Karpas-422 (cell line): ENCODE results near the gene RALY. TPM values are rescaled to one million over a fixed set of nuclear protein-coding genes. Genes with fewer than 3 reads are reported as not detected.

Source experiments
- DNase-seq: peaks from one replicate; pipeline ENCODE4 v3.0.0-alpha.2; 2015
- H2AFZ ChIP-seq: fragments of 200-600 bp; sonication (generic); 2 replicates; pipeline ENCODE4 v1.6.1; 2014; ENCODE audit warnings: antibody characterized with exemption, low read length, mixed read lengths
- H3K27ac ChIP-seq: fragments of 200-600 bp; sonication (generic); 2 replicates; pipeline ENCODE4 v1.5.1; 2014; ENCODE audit warnings: mild to moderate bottlenecking, low read length, moderate library complexity
- H3K27me3 ChIP-seq: fragments of 200-600 bp; sonication (generic); 2 replicates; pipeline ENCODE4 v1.6.1; 2014; ENCODE audit warnings: low read length, mixed read lengths
- H3K36me3 ChIP-seq: fragments of 200-600 bp; sonication (generic); 2 replicates; pipeline ENCODE4 v1.6.1; 2014; ENCODE audit warnings: low read length, mixed read lengths; ENCODE audit not compliant: insufficient read depth
- H3K4me1 ChIP-seq: fragments of 200-600 bp; sonication (generic); 2 replicates; pipeline ENCODE4 v1.6.1; 2014; ENCODE audit warnings: mild to moderate bottlenecking, low read length, mixed read lengths
- H3K4me2 ChIP-seq: fragments of 200-600 bp; sonication (generic); 2 replicates; pipeline ENCODE4 v1.6.1; 2014; ENCODE audit warnings: low read length, low read depth, mild to moderate bottlenecking; ENCODE audit not compliant: poor library complexity, severe bottlenecking
- H3K4me3 ChIP-seq: fragments of 200-600 bp; sonication (generic); 2 replicates; pipeline ENCODE4 v1.5.1; 2014; ENCODE audit warnings: mild to moderate bottlenecking, antibody characterized with exemption, low read length, mixed read lengths
- H3K79me2 ChIP-seq: fragments of 200-600 bp; sonication (generic); 2 replicates; pipeline ENCODE4 v1.6.1; 2014; ENCODE audit warnings: mild to moderate bottlenecking, low read length, mixed read lengths
- H3K9ac ChIP-seq: fragments of 200-600 bp; sonication (generic); 2 replicates; pipeline ENCODE4 v1.6.0; 2014; ENCODE audit warnings: low read length
- H3K9me2 ChIP-seq: fragments of 200-600 bp; sonication (generic), shearing (Covaris generic); replicated peaks from 2 replicates; pipeline ENCODE4 v1.6.0; 2014; ENCODE audit warnings: mild to moderate bottlenecking, low read length, moderate library complexity; ENCODE audit not compliant: insufficient read depth
- H3K9me3 ChIP-seq: fragments of 300-700, 200-600 bp; sonication (generic); 2 replicates; pipeline ENCODE4 v1.6.1; 2014; ENCODE audit warnings: low read length, mixed read lengths
- H4K20me1 ChIP-seq: fragments of 200-600 bp; sonication (generic); 2 replicates; pipeline ENCODE4 v1.6.1; 2014; ENCODE audit warnings: mild to moderate bottlenecking, antibody characterized with exemption, low read length, low read depth; ENCODE audit not compliant: insufficient read depth
- total RNA-seq: library from RNA; depleted of rRNA; stranded (reverse); fragments of >200 nt; shearing (Covaris generic); gene quantifications from 2 replicates; pipeline ENCODE4 v1.2.3, GENCODE V29; 2014; ENCODE audit warnings: low replicate concordance

The RALY gene
- total RNA-seq, 1 experiment from 2014 or later: 78.8 TPM

DNA sequence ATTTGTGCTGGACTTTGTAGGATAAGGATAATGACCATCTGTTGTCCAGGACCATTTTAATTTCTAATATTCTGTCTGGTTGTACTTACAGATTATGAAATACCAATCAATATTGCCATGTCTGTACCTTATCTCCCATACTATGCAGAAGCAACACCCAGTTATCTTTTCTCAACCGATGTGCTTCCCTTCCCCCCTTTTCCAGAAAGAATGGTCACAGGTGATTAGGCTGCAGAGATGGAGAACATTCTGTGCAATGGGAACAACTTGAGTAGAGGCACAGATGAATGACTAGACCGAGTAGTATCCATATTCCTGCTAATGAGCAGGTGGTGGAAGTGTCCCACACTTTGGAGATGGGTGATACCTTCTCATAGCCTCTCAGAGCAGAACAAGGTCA, 10.5 kb downstream of the RALY start:
- Histone ChIP-seq H3K27me3 (no peaks in the 10 kb centered on the region), H3K36me3 (peaks cover 3% of the 10 kb centered on the region; the same call in 1 of the 2 replicates), H3K27ac (no peak overlapping the region), H3K9me3 (no peaks in the 10 kb centered on the region), H4K20me1 (no peaks in the 10 kb centered on the region; the same call in 1 of the 2 replicates), H3K4me1 (no peaks in the 10 kb centered on the region), H3K4me2 (no peak overlapping the region), H3K79me2 (peaks cover 96% of the 10 kb centered on the region), H3K9ac (no peak overlapping the region), H2AFZ (no peak overlapping the region), H3K4me3 (no peak overlapping the region), H3K9me2 (no peaks in the 10 kb centered on the region)
- no peak for DNase-seq

DNA sequence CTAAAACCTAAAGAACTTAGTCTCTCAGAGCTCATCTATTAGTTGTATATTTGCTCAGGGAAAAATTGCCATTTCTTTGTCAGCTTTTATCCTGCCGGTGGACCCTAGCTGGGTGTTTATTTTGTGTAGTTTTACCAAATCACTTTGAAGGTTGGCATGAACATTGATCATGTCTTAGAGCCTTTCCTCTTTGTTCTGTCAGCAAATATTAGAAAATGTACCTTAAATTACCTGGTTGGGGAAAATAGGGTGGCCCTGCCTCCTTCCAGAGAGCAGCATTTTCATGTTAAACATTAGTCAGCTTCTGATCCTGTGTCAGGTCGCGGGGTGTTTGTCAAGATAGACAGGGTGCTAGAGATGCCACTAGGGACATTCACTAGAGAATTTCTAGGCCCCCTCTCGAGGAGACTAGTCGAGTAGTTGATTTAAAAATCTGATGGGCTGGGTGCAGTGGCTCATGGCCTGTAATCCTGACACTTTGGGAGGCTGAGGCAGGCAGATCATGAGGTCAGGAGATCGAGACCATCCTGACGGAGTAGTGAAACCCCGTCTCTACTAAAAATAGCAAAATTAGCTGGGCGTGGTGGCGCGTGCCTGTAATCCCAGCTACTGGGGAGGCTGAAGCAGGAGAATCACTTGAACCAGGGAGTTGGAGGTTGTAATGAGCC, 11.2 kb downstream of the RALY start:
- Histone ChIP-seq H3K27ac (no peak overlapping the region), H4K20me1 (no peaks in the 10 kb centered on the region; the same call in 1 of the 2 replicates), H3K9me3 (no peaks in the 10 kb centered on the region), H3K9ac (no peak overlapping the region), H3K4me2 (no peak overlapping the region), H3K4me3 (no peak overlapping the region), H3K36me3 (peaks cover 3% of the 10 kb centered on the region; the same call in 1 of the 2 replicates), H3K79me2 (peaks cover 96% of the 10 kb centered on the region), H3K27me3 (no peaks in the 10 kb centered on the region), H3K9me2 (no peaks in the 10 kb centered on the region), H2AFZ (no peak overlapping the region), H3K4me1 (no peaks in the 10 kb centered on the region)
- DNase-seq: no peak

DNA sequence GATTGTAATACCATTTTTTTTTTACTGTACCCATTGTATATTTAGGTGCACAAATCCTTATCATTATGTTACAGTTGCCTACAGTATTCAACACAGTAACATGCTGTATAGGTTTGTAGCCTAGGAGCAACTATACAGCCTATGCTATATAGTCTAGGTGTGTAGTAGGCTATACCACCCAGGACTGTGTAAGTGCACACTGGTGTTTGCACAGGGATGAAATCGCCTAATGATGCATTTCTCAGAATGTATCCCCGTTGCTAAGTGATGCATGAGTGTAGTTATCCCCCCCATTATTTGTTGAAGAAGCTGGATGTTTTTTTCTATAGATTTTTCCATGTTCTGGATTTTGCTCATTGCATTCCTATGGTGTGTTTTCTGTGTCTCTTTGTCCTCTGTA, 12.9 kb downstream of the RALY start:
- Histone ChIP-seq H3K27me3 (no peaks in the 10 kb centered on the region), H3K4me1 (peaks cover 4% of the 10 kb centered on the region), H3K79me2 (peaks cover 96% of the 10 kb centered on the region), H4K20me1 (no peaks in the 10 kb centered on the region), H3K27ac (no peak overlapping the region), H3K9ac (no peak overlapping the region), H3K36me3 (peaks cover 3% of the 10 kb centered on the region; the same call in 1 of the 2 replicates), H3K4me2 (no peak overlapping the region), H2AFZ (no peak overlapping the region), H3K9me2 (no peaks in the 10 kb centered on the region), H3K9me3 (no peaks in the 10 kb centered on the region), H3K4me3 (no peak overlapping the region)
- DNase-seq: no peak

DNA sequence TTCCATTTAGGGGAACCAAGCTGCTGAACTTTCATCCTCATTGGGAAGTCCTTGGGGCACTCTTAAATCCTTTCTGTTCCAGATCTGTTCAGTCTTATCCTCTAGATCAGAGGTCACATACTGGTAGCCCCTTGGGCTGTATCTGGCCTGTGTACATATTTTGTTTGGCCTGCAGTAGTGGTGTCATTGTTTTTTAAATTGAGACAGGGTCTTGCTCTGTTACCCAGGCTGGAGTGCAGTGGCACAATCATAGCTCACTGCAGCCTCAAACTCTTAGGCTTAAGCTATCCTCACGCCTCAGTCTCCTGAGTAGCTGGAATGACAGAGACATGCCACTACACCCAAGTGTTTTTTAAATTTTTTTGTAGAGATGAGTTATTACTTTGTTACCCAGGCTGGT, 14.8 kb downstream of the RALY start:
- Histone ChIP-seq H3K4me2 (no peak overlapping the region), H3K9me2 (no peaks in the 10 kb centered on the region), H3K9ac (no peak overlapping the region), H3K27me3 (no peaks in the 10 kb centered on the region), H3K4me1 (peaks cover 11% of the 10 kb centered on the region), H3K36me3 (no peaks in the 10 kb centered on the region), H3K9me3 (no peaks in the 10 kb centered on the region), H3K79me2 (peaks cover 96% of the 10 kb centered on the region), H3K27ac (no peak overlapping the region), H2AFZ (no peak overlapping the region), H4K20me1 (no peaks in the 10 kb centered on the region), H3K4me3 (no peak overlapping the region)
- no peak for DNase-seq

DNA sequence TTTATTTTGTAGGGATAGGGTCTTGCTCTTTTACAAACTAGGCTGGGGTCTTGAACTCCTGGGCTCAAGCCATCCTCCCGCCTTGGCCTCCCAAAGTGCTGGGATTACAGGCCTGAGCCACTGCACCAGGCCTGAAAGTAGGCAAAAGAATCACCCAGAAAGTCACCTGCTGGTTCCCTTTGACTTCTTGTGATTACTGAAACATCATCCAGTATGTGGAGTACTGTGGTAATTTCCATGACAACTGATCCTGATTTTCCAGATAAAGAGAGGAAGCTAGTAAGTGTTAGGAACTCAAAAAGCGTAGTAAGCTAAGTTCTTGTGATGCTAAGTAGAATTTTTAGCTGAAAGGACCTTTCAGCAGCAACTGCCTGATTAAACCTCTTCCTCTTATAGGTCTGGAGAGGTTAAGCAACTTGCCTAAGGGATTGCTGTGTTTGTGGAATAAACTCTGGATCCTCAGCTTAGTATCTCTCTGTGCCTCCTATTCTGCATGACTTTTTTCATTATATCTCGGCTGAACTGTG, 16.8 kb downstream of the RALY start:
- Histone ChIP-seq H3K9me3 (no peaks in the 10 kb centered on the region), H3K4me3 (no peak overlapping the region), H3K36me3 (no peaks in the 10 kb centered on the region), H2AFZ (no peak overlapping the region), H3K27ac (no peak overlapping the region), H3K4me2 (no peak overlapping the region), H3K9me2 (no peaks in the 10 kb centered on the region), H3K79me2 (peaks cover 96% of the 10 kb centered on the region), H3K4me1 (peaks cover 16% of the 10 kb centered on the region), H3K27me3 (no peaks in the 10 kb centered on the region), H4K20me1 (peaks cover 1% of the 10 kb centered on the region; the same call in 1 of the 2 replicates), H3K9ac (no peak overlapping the region)
- DNase-seq: no peak

DNA sequence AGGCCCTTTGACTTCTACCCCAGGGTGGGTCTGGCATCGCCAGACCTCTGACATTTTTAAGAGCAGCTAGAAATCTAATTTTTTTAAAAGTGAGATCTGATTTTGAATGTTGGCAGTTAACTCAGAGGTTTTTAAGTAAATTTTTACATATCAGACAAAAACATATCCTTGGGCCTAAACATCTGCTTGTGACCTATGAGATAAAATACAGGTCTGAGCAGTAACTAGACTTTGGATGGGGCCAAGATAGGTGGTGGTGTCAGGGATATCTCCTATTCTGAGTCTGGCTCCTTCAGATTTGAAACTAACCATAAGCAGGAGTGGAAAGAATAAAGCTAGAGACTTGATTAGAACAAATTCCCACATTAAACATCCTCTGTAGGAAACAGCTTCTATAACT, 17.6 kb downstream of the RALY start:
- Histone ChIP-seq H3K9me2 (no peaks in the 10 kb centered on the region), H3K27ac (no peak overlapping the region), H3K4me3 (no peak overlapping the region), H2AFZ (no peak overlapping the region), H3K9me3 (no peaks in the 10 kb centered on the region), H3K9ac (no peak overlapping the region), H3K27me3 (no peaks in the 10 kb centered on the region), H4K20me1 (peaks cover 9% of the 10 kb centered on the region; the same call in 1 of the 2 replicates), H3K79me2 (peaks cover 96% of the 10 kb centered on the region), H3K36me3 (no peaks in the 10 kb centered on the region), H3K4me1 (peaks cover 16% of the 10 kb centered on the region), H3K4me2 (no peak overlapping the region)
- DNase-seq: peak; percentile 36

DNA sequence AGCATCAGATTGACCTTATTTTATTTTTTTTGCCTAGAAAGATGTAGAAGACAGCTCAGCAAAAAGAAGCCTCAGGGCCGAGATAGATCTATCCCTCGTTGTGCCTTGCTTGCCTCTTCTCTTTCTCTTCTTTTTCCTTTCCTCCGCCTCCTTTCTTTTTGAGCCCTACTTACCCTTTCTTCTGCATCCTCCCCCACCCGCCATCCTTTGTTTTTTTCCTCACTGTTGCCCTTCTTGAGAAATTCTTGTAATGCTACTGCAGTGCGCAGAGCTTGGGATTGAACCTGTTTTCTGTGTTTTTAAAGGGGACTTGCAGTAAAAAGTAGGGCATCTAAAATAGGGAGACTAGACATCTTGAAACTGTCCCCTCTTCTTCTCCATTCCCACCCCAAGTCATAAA, 18.6 kb downstream of the RALY start:
- Histone ChIP-seq H3K79me2 (peaks cover 97% of the 10 kb centered on the region), H3K4me2 (no peak overlapping the region), H3K4me3 (no peak overlapping the region), H2AFZ (no peak overlapping the region), H3K9ac (no peak overlapping the region), H3K9me3 (no peaks in the 10 kb centered on the region), H3K27me3 (no peaks in the 10 kb centered on the region), H3K9me2 (no peaks in the 10 kb centered on the region), H3K27ac (no peak overlapping the region), H3K36me3 (no peaks in the 10 kb centered on the region), H3K4me1 (peaks cover 17% of the 10 kb centered on the region), H4K20me1 (peaks cover 17% of the 10 kb centered on the region; the same call in 1 of the 2 replicates)
- no peak for DNase-seq

DNA sequence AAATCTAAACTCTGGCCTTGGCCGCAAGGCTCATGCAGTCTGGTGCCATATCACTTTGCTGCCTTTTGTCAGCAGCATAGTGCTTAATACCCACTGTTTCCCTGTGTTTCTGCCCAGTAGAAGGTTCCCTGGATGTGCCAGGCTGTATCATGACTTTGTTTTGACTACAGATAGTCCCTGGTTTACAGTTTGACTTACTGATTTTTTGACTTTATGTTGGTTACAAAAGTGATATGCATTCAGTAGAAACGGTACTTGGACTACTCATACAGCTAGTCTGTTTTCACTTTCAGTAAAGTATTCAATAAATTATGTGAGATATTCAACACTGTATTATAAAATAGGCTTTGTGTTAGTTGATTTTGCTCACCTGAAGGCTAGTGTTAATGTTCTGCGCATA, 19.0 kb downstream of the RALY start:
- peaks cover 99% of the 10 kb centered on the region for H3K79me2 ChIP-seq
- no peak for DNase-seq
- no peak overlapping the region for H3K27ac ChIP-seq
- no peaks in the 10 kb centered on the region for H3K36me3 ChIP-seq
- H3K4me3 ChIP-seq: no peak overlapping the region
- H4K20me1 ChIP-seq: peaks cover 20% of the 10 kb centered on the region; the same call in 1 of the 2 replicates
- H3K9ac ChIP-seq: no peak overlapping the region
- no peaks in the 10 kb centered on the region for H3K9me2 ChIP-seq
- no peaks in the 10 kb centered on the region for H3K27me3 ChIP-seq
- no peak overlapping the region for H2AFZ ChIP-seq
- peaks cover 18% of the 10 kb centered on the region for H3K4me1 ChIP-seq
- H3K9me3 ChIP-seq: no peaks in the 10 kb centered on the region
- H3K4me2 ChIP-seq: no peak overlapping the region
